HUES6 (cell line): Measurements from ENCODE around the gene PLCH1.
A peak's percentile ranks its signal among the peaks of the same experiment; 100 is the strongest.
"Not testable (repeated sequence)": the region's sequence is repeated elsewhere in the genome, so short reads cannot be mapped to it uniquely, and the experiment has no call there.

Source experiments
- H3K27ac ChIP-seq: 2 replicates; pipeline ENCODE4 v1.7.0; 2013; ENCODE audit warnings: low read depth, mild to moderate bottlenecking, low read length, inconsistent platforms
- H3K27me3 ChIP-seq: 2 replicates; pipeline ENCODE4 v1.6.1; 2013; ENCODE audit warnings: low read length; ENCODE audit not compliant: control insufficient read depth, insufficient read depth
- H3K36me3 ChIP-seq: 2 replicates; pipeline ENCODE4 v1.6.1; 2013; ENCODE audit warnings: low read length; ENCODE audit not compliant: control insufficient read depth, insufficient read depth
- H3K4me1 ChIP-seq: 2 replicates; pipeline ENCODE4 v1.6.1; 2013; ENCODE audit warnings: low read length; ENCODE audit not compliant: control insufficient read depth, insufficient read depth
- H3K4me3 ChIP-seq: 2 replicates; pipeline ENCODE4 v1.5.1; 2013; ENCODE audit warnings: low read depth, low read length
- H3K9ac ChIP-seq: one replicate; pipeline ENCODE4 v1.6.1; 2013; ENCODE audit warnings: mild to moderate bottlenecking, low read length
- H3K9me3 ChIP-seq: 2 replicates; pipeline ENCODE4 v1.6.1; 2013; ENCODE audit warnings: low read depth, low read length; ENCODE audit not compliant: control insufficient read depth, insufficient read depth

Gene PLCH1

GRCh38 chr3:155618543-155618942 is 126.3 kb downstream of the PLCH1 start:
- H3K9ac ChIP-seq: no peak overlapping the region
- peak overlapping the region; percentile 75; the same call in 1 of the 2 replicates for H3K27ac ChIP-seq
- H3K27me3 ChIP-seq: no peaks in the 10 kb centered on the region
- peaks cover 22% of the 10 kb centered on the region for H3K4me1 ChIP-seq
- H3K4me3 ChIP-seq: no peak overlapping the region
- H3K36me3 ChIP-seq: no peaks in the 10 kb centered on the region
- peaks cover 30% of the 10 kb centered on the region for H3K9me3 ChIP-seq

- Histone ChIP-seq H3K4me3 (no peak overlapping the region), H3K9ac (no peak overlapping the region), H3K27ac (no peak overlapping the region), H3K9me3 (peaks cover 34% of the 10 kb centered on the region), H3K36me3 (no peaks in the 10 kb centered on the region), H3K4me1 (peaks cover 22% of the 10 kb centered on the region), H3K27me3 (no peaks in the 10 kb centered on the region)
These were observed 127.4 kb downstream of the PLCH1 start for GRCh38 chr3:155617346-155617925.

DNA sequence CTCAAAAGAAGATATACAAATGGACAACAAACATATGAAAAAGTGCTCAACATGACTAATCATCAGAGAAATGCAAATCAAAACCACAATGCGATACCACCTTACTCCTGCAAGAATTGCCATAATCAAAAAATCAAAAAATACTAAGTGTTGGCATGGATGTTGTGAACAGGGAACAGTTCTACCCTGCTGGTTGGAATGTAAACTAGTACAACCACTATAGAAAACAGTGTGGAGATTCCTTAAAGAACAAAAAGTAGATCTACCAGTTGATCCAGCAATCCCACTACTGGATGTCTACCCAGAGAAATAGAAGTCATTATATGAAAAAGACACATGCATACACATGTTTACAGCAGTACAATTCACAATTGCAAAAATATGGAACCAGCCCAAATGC is 129.7 kb downstream of the PLCH1 start:
- Histone ChIP-seq H3K4me1 (peaks cover 15% of the 10 kb centered on the region), H3K9me3 (peaks cover 34% of the 10 kb centered on the region)
- not testable (repeated sequence) for H3K36me3 ChIP-seq, H3K27ac ChIP-seq, H3K27me3 ChIP-seq, H3K9ac ChIP-seq, H3K4me3 ChIP-seq

GRCh38 chr3:155614410-155614809 is 130.5 kb downstream of the PLCH1 start:
- not testable (repeated sequence) for H3K27ac ChIP-seq, H3K9ac ChIP-seq, H3K36me3 ChIP-seq, H3K27me3 ChIP-seq, H3K4me3 ChIP-seq
- H3K4me1 ChIP-seq: peaks cover 10% of the 10 kb centered on the region
- peaks cover 34% of the 10 kb centered on the region for H3K9me3 ChIP-seq

GRCh38 chr3:155611456-155611855 is 133.4 kb downstream of the PLCH1 start:
- Histone ChIP-seq H3K27ac (no peak overlapping the region), H3K27me3 (no peaks in the 10 kb centered on the region), H3K9ac (no peak overlapping the region), H3K4me1 (peaks cover 21% of the 10 kb centered on the region; the same call in 1 of the 2 replicates), H3K4me3 (no peak overlapping the region), H3K9me3 (peaks cover 23% of the 10 kb centered on the region), H3K36me3 (no peaks in the 10 kb centered on the region)

- Histone ChIP-seq H3K4me1 (peaks cover 21% of the 10 kb centered on the region; the same call in 1 of the 2 replicates), H3K9me3 (peaks cover 9% of the 10 kb centered on the region; the same call in 1 of the 2 replicates), H3K4me3 (no peak overlapping the region), H3K27me3 (no peaks in the 10 kb centered on the region), H3K27ac (no peak overlapping the region), H3K9ac (no peak overlapping the region), H3K36me3 (no peaks in the 10 kb centered on the region)
These were observed 135.3 kb downstream of the PLCH1 start for GRCh38 chr3:155609586-155609985.

- Histone ChIP-seq H3K9ac (peak overlapping the region; percentile 28), H3K27ac (no peak overlapping the region; the same call in 1 of the 2 replicates), H3K9me3 (peaks cover 6% of the 10 kb centered on the region; the same call in 1 of the 2 replicates), H3K4me1 (peaks cover 21% of the 10 kb centered on the region; the same call in 1 of the 2 replicates), H3K36me3 (no peaks in the 10 kb centered on the region), H3K4me3 (no peak overlapping the region), H3K27me3 (no peaks in the 10 kb centered on the region)
These were observed 136.5 kb downstream of the PLCH1 start for GRCh38 chr3:155608228-155608920.

- H3K36me3 ChIP-seq: no peaks in the 10 kb centered on the region
- H3K27me3 ChIP-seq: no peaks in the 10 kb centered on the region
- peaks cover 21% of the 10 kb centered on the region; the same call in 1 of the 2 replicates for H3K4me1 ChIP-seq
- H3K27ac ChIP-seq: no peak overlapping the region; the same call in 1 of the 2 replicates
- no peak overlapping the region for H3K4me3 ChIP-seq
- peak overlapping the region; percentile 28 for H3K9ac ChIP-seq
- 0 out of 2 replicates have a peak, but pooled peaks cover 3% of the 10 kb centered on the region for H3K9me3 ChIP-seq
These were observed 137.1 kb downstream of the PLCH1 start for GRCh38 chr3:155607761-155608160.

DNA sequence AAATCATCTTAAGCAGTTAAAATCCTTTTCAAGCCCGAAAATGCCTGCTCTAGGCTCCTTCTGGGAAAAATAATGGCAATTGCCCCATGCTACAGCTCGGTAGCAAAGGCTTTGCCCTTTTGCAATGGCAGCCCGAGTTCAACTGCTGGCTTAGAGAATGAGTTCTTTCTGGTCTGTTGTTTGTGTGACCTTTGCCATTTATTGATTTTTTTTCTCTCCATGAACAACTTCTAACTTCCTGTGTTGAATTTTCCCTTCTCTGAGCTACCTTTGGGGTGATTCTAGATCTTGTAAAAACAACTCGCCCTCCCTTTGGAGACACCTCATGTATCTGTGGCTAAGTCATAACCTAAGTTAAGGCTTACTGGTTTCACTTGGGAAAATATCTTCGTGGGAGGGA is 139.3 kb downstream of the PLCH1 start:
- no peak overlapping the region for H3K4me3 ChIP-seq
- H3K36me3 ChIP-seq: no peaks in the 10 kb centered on the region
- 0 out of 2 replicates have a peak, but pooled peaks cover 3% of the 10 kb centered on the region for H3K9me3 ChIP-seq
- no peak overlapping the region for H3K27ac ChIP-seq
- H3K4me1 ChIP-seq: peaks cover 25% of the 10 kb centered on the region
- H3K9ac ChIP-seq: no peak overlapping the region
- H3K27me3 ChIP-seq: no peaks in the 10 kb centered on the region

GRCh38 chr3:155604967-155605366 is 139.9 kb downstream of the PLCH1 start:
- Histone ChIP-seq H3K36me3 (no peaks in the 10 kb centered on the region), H3K27ac (no peak overlapping the region), H3K9ac (no peak overlapping the region), H3K27me3 (no peaks in the 10 kb centered on the region), H3K4me1 (peaks cover 25% of the 10 kb centered on the region), H3K4me3 (no peak overlapping the region), H3K9me3 (0 out of 2 replicates have a peak, but pooled peaks cover 3% of the 10 kb centered on the region)

GRCh38 chr3:155604126-155604525 is 140.7 kb downstream of the PLCH1 start:
- Histone ChIP-seq H3K9ac (no peak overlapping the region), H3K27me3 (no peaks in the 10 kb centered on the region), H3K4me3 (no peak overlapping the region), H3K4me1 (peaks cover 25% of the 10 kb centered on the region), H3K9me3 (0 out of 2 replicates have a peak, but pooled peaks cover 1% of the 10 kb centered on the region), H3K36me3 (no peaks in the 10 kb centered on the region), H3K27ac (no peak overlapping the region)
